ENCODE data around the gene PCYT2.

Gene PCYT2

GRCh38 chr17:81903415-81903831 is 7.8 kb downstream of the PCYT2 start:
- TF ChIP-seq CTCF (conservative IDR thresholded peaks at IDR 0.05), result no peak
- no peak for TF ChIP-seq ZFX (IDR thresholded peaks at IDR 0.05)
- no peak overlapping the region for H3K27ac ChIP-seq

GRCh38 chr17:81902653-81903414 is 8.4 kb downstream of the PCYT2 start:
- no peak overlapping the region for H3K27ac ChIP-seq
- TF ChIP-seq CTCF (conservative IDR thresholded peaks at IDR 0.05) (no peak), ZFX (IDR thresholded peaks at IDR 0.05) (no peak)

- TF ChIP-seq CTCF (conservative IDR thresholded peaks at IDR 0.05) (no peak), ZFX (IDR thresholded peaks at IDR 0.05) (no peak)
- H3K27ac ChIP-seq, result no peak within 1 kb of the TSS
Measured at GRCh38 chr17:81902023-81902652, 9.1 kb downstream of the PCYT2 start, which contains the start of gene NPB. Gene NPB, plus strand, starts transcription at chr17:81902238. Its CDS starts 40 bp downstream, at chr17:81902278.

- no peak overlapping the region for H3K27ac ChIP-seq
- TF ChIP-seq ZFX (IDR thresholded peaks at IDR 0.05) (no peak), CTCF (conservative IDR thresholded peaks at IDR 0.05) (no peak)
Measured at GRCh38 chr17:81901167-81902022, 9.8 kb downstream of the PCYT2 start.

GRCh38 chr17:81900181-81900820 is 10.9 kb downstream of the PCYT2 start:
- TF ChIP-seq CTCF (conservative IDR thresholded peaks at IDR 0.05) (no peak), ZFX (IDR thresholded peaks at IDR 0.05) (no peak)
- no peak overlapping the region for H3K27ac ChIP-seq

- TF ChIP-seq CTCF (conservative IDR thresholded peaks at IDR 0.05), result no peak
- TF ChIP-seq ZFX (IDR thresholded peaks at IDR 0.05), result no peak
- H3K27ac ChIP-seq, result no peak overlapping the region
Measured at GRCh38 chr17:81899514-81900166, 11.6 kb downstream of the PCYT2 start.
